HepG2 (cell line): ENCODE results near the gene GRID1.

ENCODE experiments used
- AKNA ChIP-seq: sonication (generic); formaldehyde crosslinking; IDR thresholded peaks from 2 replicates; pipeline ENCODE4 v1.4.0; 2020; ENCODE audit warnings: missing genetic modification reagents, borderline replicate concordance
- CAMTA2 ChIP-seq: sonication (generic); formaldehyde crosslinking; IDR thresholded peaks from 2 replicates; pipeline ENCODE4 v1.4.0; 2020; ENCODE audit warnings: mild to moderate bottlenecking, missing genetic modification reagents, borderline replicate concordance
- CHD2 ChIP-seq: IDR thresholded peaks from 2 replicates; pipeline ENCODE4 v1.6.1; 2011; ENCODE audit warnings: low read depth, low read length, improper control_type of control experiment
- CREB1 ChIP-seq, 2 experiments: fragments of 450-650 bp in 1 of 2; IDR thresholded peaks; 2 replicates each; pipeline ENCODE4 v1.6.1; 2016 to 2017; ENCODE audit warnings: control low read depth in 1 of 2, mild to moderate bottlenecking in 1 of 2, missing compliant biosample characterization in 1 of 2, missing genetic modification characterization in 1 of 2
- EZH2 ChIP-seq: conservative IDR thresholded peaks from 2 replicates; pipeline ENCODE4 v1.6.1; 2012; ENCODE audit warnings: mild to moderate bottlenecking, low read depth, low read length, moderate library complexity
- HMGXB4 ChIP-seq, 2 experiments: sonication (generic) in 1 of 2; formaldehyde crosslinking in 1 of 2; IDR thresholded peaks; 2 replicates each; pipeline versions ENCODE4 v1.4.0 to v1.6.1; 2018 to 2020; ENCODE audit warnings: missing genetic modification reagents in 2 of 2, borderline replicate concordance in 1 of 2, low read depth in 1 of 2, mild to moderate bottlenecking in 1 of 2, missing biosample characterization in 1 of 2
- MAZ ChIP-seq, 2 experiments: sonication (generic) in 1 of 2; formaldehyde crosslinking in 1 of 2; IDR thresholded peaks; 2 replicates each; pipeline versions ENCODE4 v1.5.0 to v1.6.1; 2012 to 2020; ENCODE audit warnings: low read depth in 2 of 2, mild to moderate bottlenecking in 2 of 2, borderline replicate concordance in 1 of 2, improper control_type of control experiment in 1 of 2, low read length in 1 of 2, missing genetic modification reagents in 1 of 2, moderate library complexity in 1 of 2
- POLR2A ChIP-seq, 2 experiments: IDR thresholded peaks; 2 replicates each; pipeline ENCODE4 v1.6.1; 2011; ENCODE audit warnings: low read depth in 2 of 2, low read length in 2 of 2, mild to moderate bottlenecking in 1 of 2, moderate library complexity in 1 of 2; ENCODE audit not compliant: insufficient read depth in 1 of 2
- RAD21 ChIP-seq: fragments of 450-650 bp; formaldehyde crosslinking; IDR thresholded peaks from 2 replicates; pipeline ENCODE4 v1.5.0; 2020; ENCODE audit warnings: mild to moderate bottlenecking
- SIN3A ChIP-seq: IDR thresholded peaks from 2 replicates; pipeline ENCODE4 v1.6.1; 2011; ENCODE audit warnings: low read depth, mild to moderate bottlenecking, control low read depth, low read length, borderline replicate concordance
- SUZ12 ChIP-seq: fragments of 150-350 bp; IDR thresholded peaks from 2 replicates; pipeline ENCODE4 v1.6.1; 2014; ENCODE audit warnings: low read depth, low read length
- ZBTB26 ChIP-seq: IDR thresholded peaks from 2 replicates; pipeline ENCODE4 v1.6.1; 2016; ENCODE audit warnings: missing compliant biosample characterization, missing genetic modification reagents, borderline replicate concordance
- ZNF274 ChIP-seq: sonication (generic); formaldehyde crosslinking; IDR thresholded peaks from 2 replicates; pipeline ENCODE4 v1.5.1; 2020; ENCODE audit warnings: mild to moderate bottlenecking, missing genetic modification reagents

GRCh38 chr10:85667638-85668233 lies 698.9 kb downstream of the GRID1 start:
- TF ChIP-seq CHD2 (no peak), HMGXB4 (CRISPR knock-in tag; IDR thresholded peaks at IDR 0.05; ENCODE audit: borderline replicate concordance in 1 of 2, low read depth in 1 of 2) (no peak), ZNF274 (CRISPR knock-in tag) (no peak), ZBTB26 (CRISPR knock-in tag) (no peak), CREB1 (IDR thresholded peaks at IDR 0.05) (no peak), CREB1 (CRISPR knock-in tag; IDR thresholded peaks at IDR 0.05) (no peak), SUZ12 (no peak), EZH2 (no peak), CAMTA2 (no peak), MAZ (IDR thresholded peaks at IDR 0.05; ENCODE audit: borderline replicate concordance, low read depth, low read length) (no peak), MAZ (CRISPR knock-in tag; IDR thresholded peaks at IDR 0.05; ENCODE audit: low read depth) (no peak), AKNA (CRISPR knock-in tag) (no peak), POLR2A (IDR thresholded peaks at IDR 0.05; ENCODE audit: insufficient read depth in 1 of 2, low read depth in 2 of 2, low read length in 2 of 2) (no peak), RAD21 (CRISPR knock-in tag) (no peak), SIN3A (no peak)
